Epithelial cell of esophagus (primary cell): Measurements from ENCODE around the gene ROBO3.

Experiments used
- DNase-seq: peaks from one replicate; pipeline ENCODE4 v3.0.0; 2010; ENCODE audit warnings: low read depth
- H3K4me3 ChIP-seq: 2 replicates; pipeline ENCODE4 v1.5.1; 2011; ENCODE audit warnings: mild to moderate bottlenecking, low read length, control low read depth
- TF ChIP-seq, protein P1 (sequence below): IDR thresholded peaks from 2 replicates; pipeline ENCODE4 v1.5.1; 2011; ENCODE audit warnings: low read depth, mild to moderate bottlenecking, low read length, control low read depth, inconsistent platforms; ENCODE audit not compliant: insufficient read depth; ENCODE audit errors: missing control alignments

ROBO3 gene

GRCh38 chr11:124892146-124892545, 26.9 kb downstream of the ROBO3 start:
- TF ChIP-seq, protein P1, sequence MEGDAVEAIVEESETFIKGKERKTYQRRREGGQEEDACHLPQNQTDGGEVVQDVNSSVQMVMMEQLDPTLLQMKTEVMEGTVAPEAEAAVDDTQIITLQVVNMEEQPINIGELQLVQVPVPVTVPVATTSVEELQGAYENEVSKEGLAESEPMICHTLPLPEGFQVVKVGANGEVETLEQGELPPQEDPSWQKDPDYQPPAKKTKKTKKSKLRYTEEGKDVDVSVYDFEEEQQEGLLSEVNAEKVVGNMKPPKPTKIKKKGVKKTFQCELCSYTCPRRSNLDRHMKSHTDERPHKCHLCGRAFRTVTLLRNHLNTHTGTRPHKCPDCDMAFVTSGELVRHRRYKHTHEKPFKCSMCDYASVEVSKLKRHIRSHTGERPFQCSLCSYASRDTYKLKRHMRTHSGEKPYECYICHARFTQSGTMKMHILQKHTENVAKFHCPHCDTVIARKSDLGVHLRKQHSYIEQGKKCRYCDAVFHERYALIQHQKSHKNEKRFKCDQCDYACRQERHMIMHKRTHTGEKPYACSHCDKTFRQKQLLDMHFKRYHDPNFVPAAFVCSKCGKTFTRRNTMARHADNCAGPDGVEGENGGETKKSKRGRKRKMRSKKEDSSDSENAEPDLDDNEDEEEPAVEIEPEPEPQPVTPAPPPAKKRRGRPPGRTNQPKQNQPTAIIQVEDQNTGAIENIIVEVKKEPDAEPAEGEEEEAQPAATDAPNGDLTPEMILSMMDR = no peak
- no peak overlapping the region for H3K4me3 ChIP-seq
- DNase-seq = no peak

DNA sequence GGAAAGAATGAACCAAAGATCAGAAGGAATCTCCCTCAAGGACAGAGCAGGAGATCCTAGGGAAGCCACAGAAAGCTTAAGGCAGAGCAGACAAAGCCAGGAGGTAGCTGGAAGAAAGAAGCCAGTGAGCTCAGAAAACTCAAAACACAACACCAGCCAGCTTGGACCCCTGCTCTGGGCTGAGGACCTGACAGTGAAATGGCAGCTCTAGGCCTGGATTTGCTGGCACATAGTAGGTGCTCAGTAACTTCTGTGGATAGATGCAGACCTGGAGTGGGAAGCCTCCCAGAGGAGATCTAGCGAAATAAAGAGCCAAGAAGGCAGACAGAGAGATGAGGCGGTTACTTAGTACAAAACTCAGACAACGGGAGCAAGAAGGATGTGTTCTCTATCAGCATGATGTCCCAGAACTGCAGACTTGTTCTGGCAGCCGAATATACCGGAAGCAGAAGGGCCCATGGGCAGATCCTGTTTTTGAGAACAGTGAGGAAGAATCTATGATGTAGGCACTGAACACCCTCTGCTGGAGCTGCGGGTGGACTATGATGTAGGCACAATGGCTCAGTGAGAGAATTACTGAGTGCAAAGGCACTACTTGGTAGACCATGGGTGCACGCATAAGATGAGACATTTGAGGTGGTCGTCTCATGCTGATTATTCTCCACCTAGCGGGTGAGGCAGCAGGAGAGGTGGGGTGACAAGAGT, 27.7 kb downstream of the ROBO3 start:
- no peak for DNase-seq
- TF ChIP-seq, protein P1 = no peak
- no peak overlapping the region for H3K4me3 ChIP-seq

DNA sequence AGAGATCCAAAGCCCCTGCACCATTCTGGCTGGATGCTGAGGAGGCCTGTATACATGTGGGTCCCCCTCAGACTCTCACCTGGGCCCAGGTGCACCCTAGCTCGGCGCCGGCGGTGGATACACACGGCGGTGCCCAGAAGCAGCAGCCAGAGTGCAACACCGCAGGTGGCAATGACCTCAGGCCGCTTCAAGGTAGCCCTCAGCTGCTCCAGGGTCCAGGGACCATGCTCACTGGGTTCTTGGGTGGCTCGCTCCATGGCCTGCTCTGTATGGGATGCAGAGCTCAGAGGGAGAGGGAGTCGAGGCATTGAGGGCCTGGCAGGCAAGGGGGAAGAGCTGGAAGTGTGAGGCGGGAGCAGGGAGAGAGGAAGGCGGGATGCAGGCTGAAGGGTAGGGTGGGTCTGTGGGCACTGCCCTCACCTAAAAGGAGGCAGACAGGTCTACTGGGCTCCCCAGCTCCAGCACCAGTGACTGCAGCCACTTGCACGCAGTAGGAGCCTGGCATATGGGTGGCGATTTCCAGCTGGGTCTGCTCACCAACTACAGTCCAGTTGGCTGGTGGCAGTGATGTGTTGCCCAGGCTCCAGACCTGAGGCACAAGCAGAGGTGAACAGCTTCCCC, 28.7 kb downstream of the ROBO3 start:
- no peak for DNase-seq
- TF ChIP-seq, protein P1 = no peak
- H3K4me3 ChIP-seq = no peak overlapping the region

GRCh38 chr11:124894606-124895430, 29.6 kb downstream of the ROBO3 start:
- H3K4me3 ChIP-seq = no peak overlapping the region
- DNase-seq = no peak
- TF ChIP-seq, protein P1 = no peak

DNA sequence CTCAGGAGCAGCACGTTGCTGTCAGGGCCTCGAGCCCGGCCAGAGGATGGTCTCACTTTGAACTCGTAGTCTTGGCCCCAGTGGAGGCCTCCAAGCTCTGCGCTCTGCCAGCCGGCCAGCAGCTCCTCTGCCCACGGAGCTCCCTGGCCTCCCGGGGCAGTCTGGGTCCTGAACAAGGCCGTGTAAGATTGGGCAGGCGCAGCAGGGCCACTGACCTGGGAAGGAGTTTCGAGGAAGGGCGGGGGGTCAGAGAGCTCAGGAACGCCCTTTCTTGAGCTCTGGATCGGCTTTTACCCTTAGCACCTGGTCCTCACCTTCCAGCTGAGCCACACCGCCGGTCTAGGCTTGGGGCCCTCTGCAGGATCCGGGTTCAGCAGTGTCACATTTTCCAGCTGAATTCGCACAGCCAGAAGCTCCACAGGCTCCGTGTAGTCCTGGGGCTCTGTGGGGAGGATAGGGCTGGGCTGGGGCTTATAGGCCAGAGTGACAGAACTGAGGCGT, 30.3 kb downstream of the ROBO3 start:
- H3K4me3 ChIP-seq = no peak overlapping the region
- DNase-seq = no peak
- TF ChIP-seq, protein P1 = no peak

DNA sequence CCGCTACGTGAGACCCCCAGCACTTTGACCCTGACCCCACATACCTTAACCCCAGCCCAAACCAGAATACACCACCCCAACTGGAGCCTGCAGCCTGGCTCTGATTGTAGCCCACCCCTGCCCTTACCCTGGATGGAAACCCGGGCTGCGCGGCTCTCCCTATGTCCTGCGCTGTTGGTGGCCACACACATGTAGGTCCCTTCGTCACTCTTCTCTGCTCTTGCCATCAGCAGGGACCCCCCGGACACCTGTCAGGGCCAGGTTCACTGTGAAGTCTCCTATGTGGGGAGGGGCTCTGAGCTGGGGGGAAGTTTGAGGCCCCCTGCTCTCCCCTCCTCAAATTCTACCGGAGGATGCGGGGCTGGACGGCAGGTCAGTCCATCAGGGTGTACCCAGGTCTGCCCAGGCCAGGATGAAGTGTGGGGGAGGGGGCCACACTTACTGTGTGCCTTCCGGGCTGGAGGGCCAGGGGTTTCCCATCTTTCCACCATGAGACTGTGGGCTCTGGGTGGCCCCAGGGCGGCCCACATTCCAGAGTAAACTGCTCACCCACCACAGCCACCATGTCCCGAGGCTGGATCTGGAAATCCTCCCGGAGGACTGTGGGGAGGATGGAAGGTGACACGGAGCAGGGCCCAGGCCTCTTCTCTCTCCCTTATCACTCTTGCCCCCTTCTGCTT, 31.0 kb downstream of the ROBO3 start:
- no peak overlapping the region for H3K4me3 ChIP-seq
- no peak for DNase-seq
- TF ChIP-seq, protein P1 = no peak
